ENCODE measurements around the gene NDUFB2.
"Not testable (repeated sequence)": the region's sequence is repeated elsewhere in the genome, so short reads cannot be mapped to it uniquely, and the experiment has no call there.

NDUFB2 gene

DNA sequence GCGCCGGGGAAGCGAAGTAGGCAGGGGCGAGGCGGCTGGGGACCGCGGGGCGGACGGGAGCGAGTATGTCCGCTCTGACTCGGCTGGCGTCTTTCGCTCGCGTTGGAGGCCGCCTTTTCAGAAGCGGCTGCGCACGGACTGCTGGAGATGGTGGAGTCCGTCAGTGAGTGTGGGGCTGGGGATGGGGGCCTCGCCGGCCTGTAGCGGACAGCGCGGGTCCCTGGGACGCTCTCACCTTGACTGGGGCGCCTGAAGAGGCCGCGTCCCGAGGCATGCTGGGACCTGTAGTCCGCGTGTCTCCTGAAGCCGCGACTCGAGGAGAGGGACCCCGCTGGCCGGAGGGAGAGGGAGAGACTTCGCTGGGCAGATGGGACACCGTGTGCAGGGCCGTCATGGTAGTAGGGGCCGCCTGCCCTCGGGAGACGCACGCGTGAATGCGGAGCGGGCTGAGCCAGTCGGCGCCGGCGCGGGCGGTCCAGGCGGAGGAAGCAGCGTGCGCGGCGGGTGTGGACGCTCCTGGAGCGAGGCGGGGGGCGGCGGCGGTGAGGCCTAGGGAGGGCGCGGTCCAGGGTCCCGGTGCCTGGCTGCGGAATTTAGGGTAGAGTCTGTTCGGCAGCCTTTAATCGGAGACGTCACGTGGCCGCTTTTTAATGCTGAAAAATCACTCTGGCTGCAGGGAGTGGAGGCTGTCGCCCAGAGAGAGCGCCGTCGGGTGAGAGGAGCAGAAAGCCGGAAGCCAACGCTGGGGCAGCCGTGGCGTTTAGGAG lies at the start of gene NDUFB2:
Gene NDUFB2 (plus strand): TSS at position 29 of the 767 bp plus-strand sequence. CDS start 37 bp downstream, at position 66.
- peak; percentile 84 for DNase-seq
- in situ Hi-C loops (cut with HindIII; ENCODE audit: low pct_ligation_motif_present, low pct_unique_long_range_greater_than_20kb, low sequenced_read_pairs) = no loop called here

GRCh38 chr7:140646931-140647647 lies 49.4 kb upstream of the NDUFB2 start:
- in situ Hi-C loops (cut with HindIII; ENCODE audit: low pct_ligation_motif_present, low pct_unique_long_range_greater_than_20kb, low sequenced_read_pairs) = loop anchor here (25.0 kb wide), 1 partner anchor 135 kb away; no protein-coding TSS in a partner anchor
- DNase-seq = peak; percentile 83

- in situ Hi-C loops (cut with HindIII; ENCODE audit: low pct_ligation_motif_present, low pct_unique_long_range_greater_than_20kb, low sequenced_read_pairs) = loop anchor here (25.0 kb wide), 1 partner anchor 137 kb away; no protein-coding TSS in a partner anchor
- no peak for DNase-seq
Observed at GRCh38 chr7:140649556-140650205, 46.8 kb upstream of the NDUFB2 start.

- in situ Hi-C loops (cut with HindIII; ENCODE audit: low pct_ligation_motif_present, low pct_unique_long_range_greater_than_20kb, low sequenced_read_pairs) = no loop called here
- no peak for DNase-seq
Observed at GRCh38 chr7:140650367-140650766, 46.1 kb upstream of the NDUFB2 start.

- DNase-seq = peak; percentile 84
- in situ Hi-C loops (cut with HindIII; ENCODE audit: low pct_ligation_motif_present, low pct_unique_long_range_greater_than_20kb, low sequenced_read_pairs) = no loop called here
Observed at GRCh38 chr7:140653319-140654108, 43.0 kb upstream of the NDUFB2 start.

- in situ Hi-C loops (cut with HindIII; ENCODE audit: low pct_ligation_motif_present, low pct_unique_long_range_greater_than_20kb, low sequenced_read_pairs) = no loop called here
- DNase-seq = no peak
Observed at GRCh38 chr7:140654109-140654387, 42.5 kb upstream of the NDUFB2 start.

DNA sequence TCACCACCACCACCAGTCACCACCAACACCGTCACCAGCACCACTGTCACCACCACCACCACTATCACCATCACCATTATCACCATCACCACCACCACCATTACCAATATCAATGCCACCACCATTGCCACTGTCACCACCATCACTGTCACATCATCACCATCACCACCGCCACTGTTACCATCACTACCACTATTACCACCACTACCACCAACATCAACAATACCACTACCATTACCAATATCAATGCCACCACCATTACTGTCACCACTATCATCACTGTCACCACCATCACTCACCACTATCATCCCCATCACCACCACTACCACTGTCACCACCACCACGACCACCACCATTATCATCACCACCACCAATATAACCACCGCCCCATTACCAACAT lies 41.8 kb upstream of the NDUFB2 start:
- in situ Hi-C loops (cut with HindIII; ENCODE audit: low pct_ligation_motif_present, low pct_unique_long_range_greater_than_20kb, low sequenced_read_pairs) = no loop called here
- no peak for DNase-seq

DNA sequence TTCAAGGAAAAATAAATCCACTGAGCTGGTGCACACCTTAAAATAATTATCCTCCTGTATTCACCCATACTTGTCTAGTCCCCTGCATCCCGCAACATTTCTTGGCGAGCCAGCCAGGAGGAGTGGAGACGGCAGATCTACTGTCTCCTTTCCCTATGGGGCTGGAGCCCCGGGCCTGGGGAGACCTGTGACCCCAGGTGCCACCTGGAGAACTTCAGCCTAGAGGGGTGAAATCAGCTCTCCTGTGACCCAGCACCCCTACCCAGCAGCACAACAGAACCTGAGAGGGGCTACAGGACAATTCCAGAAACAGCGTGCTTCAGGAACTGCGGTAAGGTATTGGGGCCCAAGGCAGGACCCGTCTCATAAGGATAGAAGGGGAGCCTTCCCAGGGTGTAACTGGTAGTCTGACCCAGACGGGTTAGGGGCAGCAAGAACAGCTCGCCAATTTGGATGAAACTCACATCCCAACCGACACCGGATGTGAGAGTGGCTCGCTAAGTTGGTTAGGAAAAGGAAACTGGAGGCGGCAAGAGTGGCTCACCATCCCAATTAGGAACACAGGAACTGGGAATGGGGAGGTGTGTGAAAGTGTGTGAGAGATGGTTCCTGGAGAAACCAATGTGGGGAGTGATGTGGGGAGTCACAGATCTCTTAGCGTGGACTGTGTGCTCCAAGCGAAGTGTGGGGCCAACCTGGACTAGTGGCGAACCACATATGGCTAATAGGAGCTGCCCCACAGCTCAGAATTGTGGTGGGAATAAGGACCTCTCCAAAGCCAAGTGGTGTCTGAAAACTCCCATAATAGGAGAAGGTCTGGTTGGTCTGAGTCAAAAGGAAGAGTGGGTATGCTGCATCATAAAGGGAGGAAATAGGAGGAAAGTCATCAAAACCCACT lies 40.7 kb upstream of the NDUFB2 start:
- in situ Hi-C loops (cut with HindIII; ENCODE audit: low pct_ligation_motif_present, low pct_unique_long_range_greater_than_20kb, low sequenced_read_pairs) = no loop called here
- no peak for DNase-seq

DNA sequence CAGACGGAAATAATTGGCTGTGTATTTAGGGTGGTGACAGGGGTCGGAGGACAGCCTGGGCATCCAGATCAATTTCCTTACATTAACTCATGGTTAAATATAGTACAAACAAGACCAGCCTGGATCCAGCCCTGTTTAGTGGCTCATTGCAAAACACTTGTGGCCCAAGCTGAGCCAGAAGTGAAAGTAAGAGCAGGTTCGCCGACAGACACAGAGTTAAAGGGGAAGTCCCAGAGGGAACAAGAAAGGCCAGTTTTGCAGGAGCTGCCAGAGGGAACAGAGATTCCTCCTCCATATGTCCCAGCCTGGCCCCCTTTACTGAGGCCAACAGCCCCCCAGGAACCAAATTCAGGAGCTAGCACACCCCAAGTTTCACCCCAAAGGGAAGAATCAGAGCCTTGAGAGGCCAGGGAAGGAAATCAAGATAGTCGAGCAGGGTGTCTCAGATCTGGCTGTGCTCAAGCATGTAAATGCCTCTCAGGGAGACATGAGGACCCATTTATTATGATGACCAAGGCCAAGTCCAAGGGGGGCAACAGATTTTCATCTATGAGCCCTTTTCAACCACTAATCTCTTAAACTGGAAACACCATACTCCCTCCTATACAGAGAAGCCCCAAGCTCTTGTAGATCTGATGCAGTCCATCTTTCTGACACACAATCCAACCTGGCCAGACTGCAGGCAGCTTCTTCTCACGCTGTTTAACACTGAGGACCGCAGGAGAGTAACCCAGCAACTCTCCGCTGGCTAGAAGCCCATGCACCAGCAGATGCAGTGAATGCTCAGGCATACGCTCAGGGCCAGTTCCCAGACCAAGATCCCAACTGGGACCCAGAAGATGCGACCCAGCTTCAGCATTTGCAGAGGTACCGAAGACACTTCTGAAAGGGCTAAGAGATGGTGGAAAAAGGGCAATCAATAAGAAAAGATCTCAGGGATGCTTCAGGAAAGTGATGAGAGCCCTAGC lies 39.7 kb upstream of the NDUFB2 start:
- peak; percentile 74 for DNase-seq
- in situ Hi-C loops (cut with HindIII; ENCODE audit: low pct_ligation_motif_present, low pct_unique_long_range_greater_than_20kb, low sequenced_read_pairs) = no loop called here

GRCh38 chr7:140657891-140658290 lies 38.6 kb upstream of the NDUFB2 start:
- in situ Hi-C loops (cut with HindIII; ENCODE audit: low pct_ligation_motif_present, low pct_unique_long_range_greater_than_20kb, low sequenced_read_pairs) = no loop called here
- no peak for DNase-seq

DNA sequence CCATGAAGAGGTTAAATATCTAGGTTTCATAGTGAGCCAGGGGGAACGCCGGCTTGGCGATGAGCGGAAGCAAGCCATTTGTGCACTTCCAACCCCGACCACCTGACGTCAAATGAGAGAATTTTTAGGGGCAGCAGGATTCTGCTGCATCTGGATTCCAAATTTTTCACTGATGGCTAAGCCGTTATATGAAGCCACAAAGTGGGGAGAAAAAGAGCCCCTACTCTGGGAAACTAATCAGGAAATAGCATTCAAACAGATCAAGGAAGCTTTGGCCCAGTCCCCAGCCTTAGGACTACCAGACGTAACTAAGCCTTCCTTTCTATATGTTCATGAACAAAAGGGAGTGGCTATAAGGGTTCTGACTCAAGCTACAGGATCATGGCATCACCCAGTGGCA lies 36.7 kb upstream of the NDUFB2 start:
- in situ Hi-C loops (cut with HindIII; ENCODE audit: low pct_ligation_motif_present, low pct_unique_long_range_greater_than_20kb, low sequenced_read_pairs) = no loop called here
- DNase-seq = no peak

DNA sequence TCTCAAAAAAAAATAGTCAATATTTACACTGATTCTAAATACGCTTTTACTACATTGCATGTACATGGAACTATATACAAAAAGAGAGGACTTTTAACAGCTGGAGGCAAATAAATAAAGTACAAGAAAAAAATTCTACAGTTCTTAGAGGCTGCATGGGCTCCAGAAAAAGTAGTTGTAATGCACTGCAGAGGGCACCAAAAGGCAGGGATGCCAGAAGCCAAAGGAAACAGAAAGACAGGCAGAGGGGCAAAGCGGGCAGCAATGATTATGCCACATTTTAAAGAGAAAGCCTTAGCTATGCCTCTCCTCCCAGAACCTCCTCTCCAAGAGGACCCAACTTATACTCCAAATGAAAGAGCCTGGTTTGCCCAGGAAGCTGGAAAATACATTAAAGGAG lies 35.4 kb upstream of the NDUFB2 start:
- in situ Hi-C loops (cut with HindIII; ENCODE audit: low pct_ligation_motif_present, low pct_unique_long_range_greater_than_20kb, low sequenced_read_pairs) = no loop called here
- peak; percentile 48 for DNase-seq

GRCh38 chr7:140662938-140663337 lies 33.6 kb upstream of the NDUFB2 start:
- DNase-seq; in situ Hi-C loops (cut with HindIII; ENCODE audit: low pct_ligation_motif_present, low pct_unique_long_range_greater_than_20kb, low sequenced_read_pairs): not testable (repeated sequence)

DNA sequence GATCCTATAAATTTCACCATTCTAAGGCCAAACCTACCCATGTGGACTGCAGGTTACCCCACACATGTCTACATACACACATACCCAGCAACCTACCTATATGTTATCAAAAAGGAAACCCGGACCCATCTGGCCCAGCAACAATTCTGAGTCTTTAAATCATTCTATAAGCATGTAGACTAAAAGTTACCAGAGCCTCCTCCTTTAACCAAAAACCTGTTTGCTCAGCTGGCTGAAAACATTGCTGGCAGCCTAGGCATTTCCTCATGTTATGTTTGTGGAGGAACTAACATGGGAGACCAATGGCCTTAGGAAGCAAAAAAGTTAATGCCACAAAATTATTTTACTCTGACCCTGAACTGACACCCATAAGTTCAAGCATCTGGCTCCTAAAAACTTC lies 29.0 kb upstream of the NDUFB2 start:
- in situ Hi-C loops (cut with HindIII; ENCODE audit: low pct_ligation_motif_present, low pct_unique_long_range_greater_than_20kb, low sequenced_read_pairs) = no loop called here
- no peak for DNase-seq

DNA sequence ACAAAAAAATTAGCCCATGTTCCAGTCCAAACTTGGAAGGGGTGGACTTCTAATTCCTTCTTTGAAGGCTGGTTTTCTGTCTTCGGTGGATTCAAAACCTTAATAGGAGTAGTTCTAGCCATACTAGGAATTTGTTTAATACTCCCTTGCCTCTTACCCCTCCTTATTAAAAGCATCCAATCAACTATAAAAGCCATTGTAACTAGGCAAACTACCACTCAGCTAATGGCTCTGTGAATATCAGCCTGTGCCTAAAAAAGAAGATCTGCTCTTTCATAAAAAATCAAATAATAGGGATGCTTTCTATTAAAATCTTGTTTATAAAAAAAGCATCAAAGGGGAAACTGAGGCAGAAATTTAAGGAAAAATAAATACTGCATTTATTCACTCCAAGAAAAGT lies 27.9 kb upstream of the NDUFB2 start:
- DNase-seq = no peak
- in situ Hi-C loops (cut with HindIII; ENCODE audit: low pct_ligation_motif_present, low pct_unique_long_range_greater_than_20kb, low sequenced_read_pairs) = no loop called here

- in situ Hi-C loops (cut with HindIII; ENCODE audit: low pct_ligation_motif_present, low pct_unique_long_range_greater_than_20kb, low sequenced_read_pairs) = no loop called here
- DNase-seq = no peak
Observed at GRCh38 chr7:140669352-140669751, 27.2 kb upstream of the NDUFB2 start.

GRCh38 chr7:140669862-140670261 lies 26.6 kb upstream of the NDUFB2 start:
- in situ Hi-C loops (cut with HindIII; ENCODE audit: low pct_ligation_motif_present, low pct_unique_long_range_greater_than_20kb, low sequenced_read_pairs); DNase-seq: not testable (repeated sequence)

Measured in ACHN (cell line).